ENCODE data around the gene ACSM6. TPM values are rescaled to one million over a fixed set of nuclear protein-coding genes. Genes with fewer than 3 reads are reported as not detected.

ACSM6 gene
- polyA plus RNA-seq, 1 of the 3 experiments (the other 2 are of a cell fraction) = not detected

DNA sequence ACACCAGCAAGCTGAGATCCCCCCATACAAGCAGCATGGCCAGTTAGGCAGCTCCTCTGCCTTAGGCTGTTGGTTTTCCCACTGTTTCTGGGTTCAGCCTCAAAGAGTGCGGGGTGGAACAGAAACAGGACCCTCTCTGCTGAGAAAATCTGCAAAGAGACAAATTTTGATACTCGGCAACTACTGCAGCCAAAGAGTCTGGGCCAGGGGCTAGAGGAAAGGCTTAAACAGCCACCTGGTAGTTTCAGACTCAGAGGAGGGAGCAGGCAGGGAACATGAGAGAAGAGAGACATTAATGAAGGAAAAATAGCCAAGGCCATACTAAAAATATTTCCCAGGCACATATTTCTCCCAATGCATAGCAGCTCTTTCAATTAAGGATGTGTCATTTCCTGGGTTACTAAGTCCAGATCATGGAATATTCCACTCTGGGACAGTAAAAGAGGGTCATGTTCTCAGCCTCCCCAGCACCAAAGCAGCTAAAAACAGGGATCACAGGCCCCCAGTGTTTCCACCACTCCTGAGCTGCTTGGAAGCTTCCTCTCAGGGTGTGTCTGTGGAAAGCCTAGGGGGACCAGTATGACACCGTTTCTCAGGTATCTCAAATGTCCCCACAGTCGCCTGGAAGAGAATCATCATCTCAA lies 67.0 kb downstream of the ACSM6 start (continued):
- TF ChIP-seq, protein P1, sequence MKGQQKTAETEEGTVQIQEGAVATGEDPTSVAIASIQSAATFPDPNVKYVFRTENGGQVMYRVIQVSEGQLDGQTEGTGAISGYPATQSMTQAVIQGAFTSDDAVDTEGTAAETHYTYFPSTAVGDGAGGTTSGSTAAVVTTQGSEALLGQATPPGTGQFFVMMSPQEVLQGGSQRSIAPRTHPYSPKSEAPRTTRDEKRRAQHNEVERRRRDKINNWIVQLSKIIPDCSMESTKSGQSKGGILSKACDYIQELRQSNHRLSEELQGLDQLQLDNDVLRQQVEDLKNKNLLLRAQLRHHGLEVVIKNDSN (IDR thresholded peaks at IDR 0.05; ENCODE audit: borderline replicate concordance, low read depth) = no peak
- no peak for TF ChIP-seq RAD21 (IDR thresholded peaks at IDR 0.05; ENCODE audit: low read length)

DNA sequence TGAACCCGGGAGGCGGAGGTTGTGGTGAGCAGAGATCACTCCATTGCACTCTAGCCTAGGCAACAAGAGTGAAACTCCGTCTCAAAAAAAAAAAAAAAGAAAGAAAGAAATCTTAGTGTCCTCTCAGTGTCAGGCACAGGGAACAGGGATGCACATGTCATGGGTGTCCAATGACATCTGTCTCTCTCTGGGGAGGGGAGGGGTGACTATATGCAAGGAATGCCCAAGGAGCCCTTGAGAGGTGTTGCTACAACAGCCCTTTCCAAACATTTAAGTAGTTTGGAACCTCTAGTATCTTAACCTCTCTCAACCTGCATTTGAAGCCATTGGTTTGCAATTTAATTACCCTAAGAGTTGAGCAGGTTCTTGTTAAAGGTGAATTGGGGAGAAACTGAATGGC lies 67.9 kb downstream of the ACSM6 start:
- ChIA-PET CTCF (interaction anchor here (3.2 to 4.7 kb wide), 2 partner anchors 16 to 19 kb away, joined by 15 to 17 read pairs; no protein-coding TSS in a partner anchor), POLR2A (no interaction called here)
- Histone ChIP-seq H3K9me2 (no peaks in the 10 kb centered on the region), H3F3A (replicated peaks; ENCODE audit: insufficient read depth) (peaks cover 9% of the 10 kb centered on the region), H3K9me3 (no peaks in the 10 kb centered on the region), H3K36me3 (replicated peaks in 1 of 2; ENCODE audit: control insufficient read depth in 1 of 2, insufficient read depth in 2 of 2, low read length in 1 of 2) (peaks cover 0 to 43% of the 10 kb centered on the region in 2 experiments), H2AFZ (ENCODE audit: low read depth) (no peak overlapping the region), H3K9ac (peak overlapping the region; percentile 90; the same call in 1 of the 2 replicates), H3K79me2 (ENCODE audit: insufficient read depth) (no peaks in the 10 kb centered on the region), H3K4me1 (ENCODE audit: control insufficient read depth in 1 of 2, insufficient read depth in 2 of 2, low read depth in 1 of 2, low read length in 1 of 2) (peaks cover 0 to 24% of the 10 kb centered on the region in 2 experiments; a peak in 3 of 4 replicates), H3K27me3 (ENCODE audit: insufficient read depth) (no peaks in the 10 kb centered on the region), H3K4me3 (ENCODE audit: low read depth in 2 of 2, low read length in 1 of 2) (no peak overlapping the region), H4K20me1 (ENCODE audit: insufficient read depth) (no peaks in the 10 kb centered on the region), H3K27ac (ENCODE audit: low read depth in 2 of 2, low read length in 1 of 2) (peak overlapping the region in 1 of 2 experiments; percentile 98; a peak in 2 of 4 replicates), H3K4me2 (peak overlapping the region; percentile 78)
- 96% methylated on average over 3 of the region's 3 CpGs for WGBS (ENCODE audit: low lambda C conversion rate)
- no peak for TF ChIP-seq TAF1 (IDR thresholded peaks at IDR 0.05; ENCODE audit: borderline replicate concordance, low read depth, low read length)
- TF ChIP-seq, protein P2, sequence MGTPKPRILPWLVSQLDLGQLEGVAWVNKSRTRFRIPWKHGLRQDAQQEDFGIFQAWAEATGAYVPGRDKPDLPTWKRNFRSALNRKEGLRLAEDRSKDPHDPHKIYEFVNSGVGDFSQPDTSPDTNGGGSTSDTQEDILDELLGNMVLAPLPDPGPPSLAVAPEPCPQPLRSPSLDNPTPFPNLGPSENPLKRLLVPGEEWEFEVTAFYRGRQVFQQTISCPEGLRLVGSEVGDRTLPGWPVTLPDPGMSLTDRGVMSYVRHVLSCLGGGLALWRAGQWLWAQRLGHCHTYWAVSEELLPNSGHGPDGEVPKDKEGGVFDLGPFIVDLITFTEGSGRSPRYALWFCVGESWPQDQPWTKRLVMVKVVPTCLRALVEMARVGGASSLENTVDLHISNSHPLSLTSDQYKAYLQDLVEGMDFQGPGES (IDR thresholded peaks at IDR 0.05; ENCODE audit: low read depth, low read length) = no peak
- no peak for TF ChIP-seq POLR2AphosphoS5 (IDR thresholded peaks at IDR 0.05; ENCODE audit: low read depth, low read length)
- TF ChIP-seq, protein P3, sequence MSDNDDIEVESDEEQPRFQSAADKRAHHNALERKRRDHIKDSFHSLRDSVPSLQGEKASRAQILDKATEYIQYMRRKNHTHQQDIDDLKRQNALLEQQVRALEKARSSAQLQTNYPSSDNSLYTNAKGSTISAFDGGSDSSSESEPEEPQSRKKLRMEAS (IDR thresholded peaks at IDR 0.05; ENCODE audit: low read depth) = no peak
- TF ChIP-seq CHD2 (IDR thresholded peaks at IDR 0.05; ENCODE audit: low read length, partially characterized antibody) = no peak
- TF ChIP-seq, protein P4, sequence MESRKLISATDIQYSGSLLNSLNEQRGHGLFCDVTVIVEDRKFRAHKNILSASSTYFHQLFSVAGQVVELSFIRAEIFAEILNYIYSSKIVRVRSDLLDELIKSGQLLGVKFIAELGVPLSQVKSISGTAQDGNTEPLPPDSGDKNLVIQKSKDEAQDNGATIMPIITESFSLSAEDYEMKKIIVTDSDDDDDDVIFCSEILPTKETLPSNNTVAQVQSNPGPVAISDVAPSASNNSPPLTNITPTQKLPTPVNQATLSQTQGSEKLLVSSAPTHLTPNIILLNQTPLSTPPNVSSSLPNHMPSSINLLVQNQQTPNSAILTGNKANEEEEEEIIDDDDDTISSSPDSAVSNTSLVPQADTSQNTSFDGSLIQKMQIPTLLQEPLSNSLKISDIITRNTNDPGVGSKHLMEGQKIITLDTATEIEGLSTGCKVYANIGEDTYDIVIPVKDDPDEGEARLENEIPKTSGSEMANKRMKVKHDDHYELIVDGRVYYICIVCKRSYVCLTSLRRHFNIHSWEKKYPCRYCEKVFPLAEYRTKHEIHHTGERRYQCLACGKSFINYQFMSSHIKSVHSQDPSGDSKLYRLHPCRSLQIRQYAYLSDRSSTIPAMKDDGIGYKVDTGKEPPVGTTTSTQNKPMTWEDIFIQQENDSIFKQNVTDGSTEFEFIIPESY (IDR thresholded peaks at IDR 0.05; ENCODE audit: borderline replicate concordance, low read depth) = no peak
- no peak for TF ChIP-seq EP300 (IDR thresholded peaks at IDR 0.05; ENCODE audit: borderline replicate concordance in 1 of 2, low read depth in 1 of 2, low read length in 1 of 2)
- TF ChIP-seq EZH2phosphoT487 (IDR thresholded peaks at IDR 0.05; ENCODE audit: borderline replicate concordance, low read depth) = no peak
- TF ChIP-seq NRF1 (IDR thresholded peaks at IDR 0.05; ENCODE audit: low read depth, low read length) = no peak
- no peak for TF ChIP-seq RAD21 (IDR thresholded peaks at IDR 0.05; ENCODE audit: low read length)
- TF ChIP-seq FOXM1 (IDR thresholded peaks at IDR 0.05; ENCODE audit: low read depth) = no peak
- no peak for TF ChIP-seq SIN3A (IDR thresholded peaks at IDR 0.05; ENCODE audit: borderline replicate concordance, low read depth, low read length)
- no peak for TF ChIP-seq JUND (IDR thresholded peaks at IDR 0.05)
- TF ChIP-seq, protein P5, sequence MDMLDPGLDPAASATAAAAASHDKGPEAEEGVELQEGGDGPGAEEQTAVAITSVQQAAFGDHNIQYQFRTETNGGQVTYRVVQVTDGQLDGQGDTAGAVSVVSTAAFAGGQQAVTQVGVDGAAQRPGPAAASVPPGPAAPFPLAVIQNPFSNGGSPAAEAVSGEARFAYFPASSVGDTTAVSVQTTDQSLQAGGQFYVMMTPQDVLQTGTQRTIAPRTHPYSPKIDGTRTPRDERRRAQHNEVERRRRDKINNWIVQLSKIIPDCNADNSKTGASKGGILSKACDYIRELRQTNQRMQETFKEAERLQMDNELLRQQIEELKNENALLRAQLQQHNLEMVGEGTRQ (IDR thresholded peaks at IDR 0.05; ENCODE audit: borderline replicate concordance, low read depth, low read length) = no peak
- no peak for TF ChIP-seq RXRA (IDR thresholded peaks at IDR 0.05; ENCODE audit: borderline replicate concordance, low read depth)
- TF ChIP-seq GABPA (IDR thresholded peaks at IDR 0.05; ENCODE audit: low read depth) = no peak
- no peak for TF ChIP-seq NFIC (IDR thresholded peaks at IDR 0.05; ENCODE audit: borderline replicate concordance)
- no peak for TF ChIP-seq RFX5 (IDR thresholded peaks at IDR 0.05; ENCODE audit: low read length)
- TF ChIP-seq MXI1 (IDR thresholded peaks at IDR 0.05; ENCODE audit: low read depth, low read length) = no peak
- TF ChIP-seq, protein P1 (IDR thresholded peaks at IDR 0.05; ENCODE audit: borderline replicate concordance, low read depth) = no peak
- DNase-seq = no peak
